Hepatocyte (in vitro differentiated cells): Measurements from ENCODE around the gene WDR31. TPM values are rescaled to one million over a fixed set of nuclear protein-coding genes. Genes with fewer than 3 reads are reported as not detected.

ENCODE experiments used
- DNase-seq: peaks from one replicate; pipeline ENCODE4 v3.0.0-alpha.2; 2016; ENCODE audit warnings: low spot score
- H2AFZ ChIP-seq: fragments of 200-600 bp; sonication (generic); 2 replicates; pipeline ENCODE4 v1.6.0; 2016; ENCODE audit warnings: antibody characterized with exemption, mild to moderate bottlenecking
- H3K27ac ChIP-seq: fragments of 200-600 bp; sonication (generic); 2 replicates; pipeline ENCODE4 v1.5.1; 2016; ENCODE audit warnings: mild to moderate bottlenecking
- H3K27me3 ChIP-seq: fragments of 200-600 bp; sonication (generic); 2 replicates; pipeline ENCODE4 v1.6.1; 2016
- H3K36me3 ChIP-seq: fragments of 200-600 bp; sonication (generic); replicated peaks from 2 replicates; pipeline ENCODE4 v1.5.1; 2016; ENCODE audit warnings: low read depth; ENCODE audit not compliant: insufficient read depth
- H3K4me1 ChIP-seq: fragments of 200-600 bp; sonication (generic); 2 replicates; pipeline ENCODE4 v1.5.1; 2016; ENCODE audit warnings: mild to moderate bottlenecking, moderate library complexity; ENCODE audit not compliant: insufficient read depth
- H3K4me2 ChIP-seq: fragments of 200-600 bp; sonication (generic); 2 replicates; pipeline ENCODE4 v1.6.0; 2016
- H3K4me3 ChIP-seq: fragments of 200-600 bp; sonication (generic); 2 replicates; pipeline ENCODE4 v1.5.1; 2016; ENCODE audit warnings: mild to moderate bottlenecking
- H3K79me2 ChIP-seq: fragments of 200-600 bp; sonication (generic); 2 replicates; pipeline ENCODE4 v1.6.0; 2017; ENCODE audit warnings: mild to moderate bottlenecking
- H3K9me2 ChIP-seq: fragments of 200-600 bp; sonication (generic); replicated peaks from 2 replicates; pipeline ENCODE4 v1.6.0; 2017; ENCODE audit warnings: mild to moderate bottlenecking; ENCODE audit not compliant: insufficient read depth
- H3K9me3 ChIP-seq: fragments of 200-600 bp; sonication (generic); 2 replicates; pipeline ENCODE4 v1.5.1; 2016; ENCODE audit warnings: low read depth, mild to moderate bottlenecking
- H4K20me1 ChIP-seq: fragments of 200-600 bp; sonication (generic); 2 replicates; pipeline ENCODE4 v1.6.0; 2016; ENCODE audit warnings: mild to moderate bottlenecking; ENCODE audit not compliant: insufficient read depth, poor library complexity, severe bottlenecking
- EZH2 ChIP-seq: fragments of 200-600 bp; sonication (generic); IDR thresholded peaks from 2 replicates; pipeline ENCODE4 v1.6.1; 2016; ENCODE audit warnings: antibody characterized with exemption, mild to moderate bottlenecking, borderline replicate concordance
- EZH2phosphoT487 ChIP-seq: fragments of 200-600 bp; sonication (generic); IDR thresholded peaks from one replicate; pipeline ENCODE4 v1.6.1; 2018; ENCODE audit warnings: antibody characterized with exemption, mild to moderate bottlenecking, low read depth, moderate library complexity; ENCODE audit not compliant: unreplicated experiment, severe bottlenecking
- whole genome bisulfite sequencing: methylation state at CpG from one replicate; pipeline ENCODE4 v1.1.6; 2016; ENCODE audit warnings: low lambda C conversion rate; ENCODE audit errors: missing lambda C conversion rate; 5-methylcytosine and 5-hydroxymethylcytosine counted together
- polyA plus RNA-seq: library from polyadenylated mRNA; unstranded; fragments of >200 nt; fragmentation: Nextera tagmentation; extraction: Ambion mirVana; gene quantifications from 2 replicates; pipeline ENCODE4 v1.2.1, GENCODE V29; 2016
- total RNA-seq: library from RNA; depleted of rRNA; stranded (reverse); fragments of >200 nt; gene quantifications from 2 replicates; pipeline ENCODE4 v1.2.3, GENCODE V29; 2014
- TF ChIP-seq, protein P1 (sequence below): fragments of 200-600 bp; sonication (generic); IDR thresholded peaks from 2 replicates; pipeline ENCODE4 v1.5.1; 2016; ENCODE audit warnings: antibody characterized with exemption, mild to moderate bottlenecking; ENCODE audit not compliant: poor library complexity

WDR31 gene
- total and polyA plus RNA-seq, 2 experiments from 2014 or later, result 1.3 to 1.4 TPM

DNA sequence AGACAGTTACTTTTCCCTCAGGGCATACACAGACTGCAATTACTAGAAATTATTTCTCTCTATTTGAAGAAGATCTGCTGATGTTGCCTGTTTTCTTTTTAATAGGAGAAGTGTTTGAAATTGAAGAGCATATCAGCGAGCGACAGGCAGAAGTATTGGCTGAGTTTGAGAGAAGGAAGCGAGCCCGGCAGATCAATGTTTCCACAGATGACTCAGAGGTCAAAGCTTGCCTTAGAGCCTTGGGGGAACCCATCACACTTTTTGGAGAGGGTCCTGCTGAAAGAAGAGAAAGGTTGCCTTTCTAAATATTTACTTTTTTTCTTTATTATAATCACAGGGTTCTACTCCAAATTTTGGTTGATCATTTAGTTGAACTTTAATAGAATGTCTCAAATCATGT, 61.2 kb downstream of the WDR31 start:
- peaks cover 8% of the 10 kb centered on the region for H3K4me1 ChIP-seq
- H3K9me3 ChIP-seq, result no peaks in the 10 kb centered on the region
- no peaks in the 10 kb centered on the region for H3K27me3 ChIP-seq
- no peaks in the 10 kb centered on the region for H4K20me1 ChIP-seq
- peaks cover 27% of the 10 kb centered on the region for H3K79me2 ChIP-seq
- TF ChIP-seq, protein P1, sequence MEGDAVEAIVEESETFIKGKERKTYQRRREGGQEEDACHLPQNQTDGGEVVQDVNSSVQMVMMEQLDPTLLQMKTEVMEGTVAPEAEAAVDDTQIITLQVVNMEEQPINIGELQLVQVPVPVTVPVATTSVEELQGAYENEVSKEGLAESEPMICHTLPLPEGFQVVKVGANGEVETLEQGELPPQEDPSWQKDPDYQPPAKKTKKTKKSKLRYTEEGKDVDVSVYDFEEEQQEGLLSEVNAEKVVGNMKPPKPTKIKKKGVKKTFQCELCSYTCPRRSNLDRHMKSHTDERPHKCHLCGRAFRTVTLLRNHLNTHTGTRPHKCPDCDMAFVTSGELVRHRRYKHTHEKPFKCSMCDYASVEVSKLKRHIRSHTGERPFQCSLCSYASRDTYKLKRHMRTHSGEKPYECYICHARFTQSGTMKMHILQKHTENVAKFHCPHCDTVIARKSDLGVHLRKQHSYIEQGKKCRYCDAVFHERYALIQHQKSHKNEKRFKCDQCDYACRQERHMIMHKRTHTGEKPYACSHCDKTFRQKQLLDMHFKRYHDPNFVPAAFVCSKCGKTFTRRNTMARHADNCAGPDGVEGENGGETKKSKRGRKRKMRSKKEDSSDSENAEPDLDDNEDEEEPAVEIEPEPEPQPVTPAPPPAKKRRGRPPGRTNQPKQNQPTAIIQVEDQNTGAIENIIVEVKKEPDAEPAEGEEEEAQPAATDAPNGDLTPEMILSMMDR, result no peak
- TF ChIP-seq EZH2phosphoT487, result no peak
- no peak for TF ChIP-seq EZH2
- no peaks in the 10 kb centered on the region for H3K36me3 ChIP-seq
- no peak overlapping the region for H3K4me3 ChIP-seq
- H2AFZ ChIP-seq, result no peak overlapping the region
- H3K4me2 ChIP-seq, result no peak overlapping the region
- H3K27ac ChIP-seq, result no peak overlapping the region
- 90% methylated on average over 4 of the region's 4 CpGs for whole genome bisulfite sequencing
- DNase-seq, result no peak
- H3K9me2 ChIP-seq, result no peaks in the 10 kb centered on the region

DNA sequence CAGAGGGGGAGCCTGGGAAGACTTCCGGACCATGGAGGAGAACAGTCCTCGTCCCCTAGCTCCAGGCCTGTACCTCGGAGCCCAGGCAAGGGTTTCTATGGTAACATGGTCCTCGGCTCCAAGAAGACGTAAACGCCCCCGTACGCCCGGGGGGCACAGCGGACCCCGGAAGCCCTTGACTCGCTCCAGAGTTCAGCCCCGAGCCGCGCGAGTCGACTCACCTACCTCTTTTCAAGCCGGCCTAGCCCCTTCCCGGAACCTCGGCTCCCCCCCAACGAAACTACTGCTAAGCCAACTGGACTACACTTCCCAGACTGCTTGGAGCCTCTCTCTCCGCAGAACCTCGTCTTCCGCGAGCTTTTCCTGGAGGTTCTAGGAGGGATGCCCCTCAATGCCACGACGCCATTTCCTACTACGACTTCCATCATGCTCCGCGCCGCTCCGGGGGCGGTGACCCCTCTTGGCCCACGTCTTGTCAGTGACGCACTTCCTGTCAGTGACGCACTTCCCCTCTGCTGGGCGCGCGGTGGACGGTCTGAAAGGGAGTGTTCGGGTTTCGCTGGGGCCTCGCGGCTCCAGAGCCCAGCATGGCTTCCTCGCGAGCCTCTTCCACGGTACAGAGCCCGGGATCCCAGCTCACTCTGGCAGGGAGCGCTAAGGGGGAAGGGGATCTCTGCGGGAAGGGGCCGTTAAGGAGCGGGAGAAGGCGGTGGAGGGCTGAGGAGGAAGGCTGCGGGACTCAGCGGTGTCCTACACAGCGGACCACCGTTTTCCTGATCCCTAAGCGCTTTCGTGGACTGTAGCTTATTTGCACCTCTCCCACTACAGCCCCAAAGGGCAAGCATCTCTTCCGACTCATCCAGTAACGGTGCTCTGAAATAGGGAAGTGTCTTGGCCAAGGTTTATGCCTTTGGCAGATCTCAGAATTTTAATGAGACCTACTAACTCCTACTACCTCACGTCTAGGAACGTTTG, 64.6 kb downstream of the WDR31 start, which contains the start of the genes CDC26 and PRPF4:
TSS of gene CDC26 (minus strand) at position 416 of the 975 bp plus-strand sequence. CDS start 3,065 bp downstream, outside the sequence.
TSS of gene PRPF4 (plus strand) at position 502 of the 975 bp plus-strand sequence. CDS start at position 588, 86 bp downstream.
- Histone ChIP-seq H3K4me3 (peak within 1 kb of the TSS; percentile 41), H2AFZ (peak within 1 kb of the TSS; percentile 50), H3K27me3 (no peaks in the 10 kb centered on the region), H3K36me3 (no peaks in the 10 kb centered on the region), H3K79me2 (peaks cover 36% of the 10 kb centered on the region), H3K27ac (peak within 1 kb of the TSS; percentile 87), H3K4me2 (peak within 1 kb of the TSS; percentile 85), H3K9me2 (no peaks in the 10 kb centered on the region), H3K9me3 (no peaks in the 10 kb centered on the region), H3K4me1 (peaks cover 8% of the 10 kb centered on the region), H4K20me1 (no peaks in the 10 kb centered on the region)
- peak; percentile 99 for DNase-seq
- TF ChIP-seq, protein P1, result no peak
- no peak for TF ChIP-seq EZH2phosphoT487
- TF ChIP-seq EZH2, result no peak
- WGBS, result under 1% methylated on average over 57 of the region's 63 CpGs

DNA sequence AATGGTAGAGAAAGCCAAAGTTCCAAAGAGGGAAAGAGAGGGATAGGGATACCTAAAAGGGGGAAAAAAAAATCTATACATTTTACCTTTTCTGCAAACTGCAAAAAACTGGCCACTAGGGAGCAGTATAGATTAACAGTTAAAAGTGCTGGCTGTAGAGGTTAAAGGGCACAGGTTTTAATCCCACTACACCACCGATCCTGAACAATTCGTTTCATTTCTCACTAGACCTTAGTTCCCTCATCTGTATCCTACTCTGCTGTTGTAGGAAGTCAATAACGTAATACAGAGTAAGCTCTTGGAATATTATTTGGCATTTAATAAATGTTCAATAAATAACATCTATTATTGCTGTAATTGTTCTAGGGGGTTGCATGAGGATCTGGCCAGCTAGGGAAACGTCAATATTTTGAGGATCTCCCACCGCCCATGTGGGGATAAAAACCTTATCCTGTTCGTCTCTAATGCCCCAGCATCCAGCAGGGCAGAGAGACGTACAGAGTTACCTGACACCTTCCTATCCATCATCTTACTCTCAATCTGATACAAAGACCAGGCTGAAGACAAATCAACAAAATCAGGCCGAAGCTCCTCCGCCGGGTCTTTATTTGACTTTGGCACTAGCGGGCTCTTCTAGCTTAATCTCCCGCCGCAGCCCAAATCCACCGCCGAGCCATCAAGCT, 65.5 kb downstream of the WDR31 start:
- Histone ChIP-seq H3K27me3 (no peaks in the 10 kb centered on the region), H4K20me1 (no peaks in the 10 kb centered on the region), H3K9me3 (no peaks in the 10 kb centered on the region), H3K4me3 (peak overlapping the region; percentile 19), H3K4me2 (peak overlapping the region; percentile 85), H3K27ac (peak overlapping the region; percentile 87), H3K9me2 (no peaks in the 10 kb centered on the region), H3K36me3 (no peaks in the 10 kb centered on the region), H2AFZ (peak overlapping the region; percentile 50), H3K79me2 (peaks cover 36% of the 10 kb centered on the region), H3K4me1 (peaks cover 8% of the 10 kb centered on the region)
- under 1% methylated on average over 15 of the region's 15 CpGs for WGBS
- DNase-seq, result peak; percentile 86
- TF ChIP-seq, protein P1, result peak; percentile 79
- TF ChIP-seq EZH2, result no peak
